Breast epithelium (tissue), 3 donors: Measurements from ENCODE around the gene GOLT1A.

Source experiments
- CTCF ChIP-seq, 3 donors: fragments of 450-650 bp; IDR thresholded peaks; one replicate each; pipeline ENCODE4 v1.5.1; 2016 to 2017; ENCODE audit warnings: antibody characterized with exemption in 3 of 3, mild to moderate bottlenecking in 3 of 3, moderate library complexity in 3 of 3
- POLR2A ChIP-seq: fragments of 450-650 bp; IDR thresholded peaks from one replicate; pipeline ENCODE4 v1.6.1; 2016; ENCODE audit warnings: antibody characterized with exemption, mild to moderate bottlenecking, moderate library complexity

GRCh38 chr1:204221271-204221670 lies 7.5 kb upstream of the GOLT1A start:
- TF ChIP-seq CTCF (IDR thresholded peaks at IDR 0.05) (no peak), POLR2A (no peak)
